K562 (cell line): ENCODE results near the gene CAMK2D. TPM values are rescaled to one million over a fixed set of nuclear protein-coding genes. Genes with fewer than 3 reads are reported as not detected.

Source experiments
- ATAC-seq: fragments of 200-7000 bp; cut with Tn5 transposase; 3 replicates; pipeline ENCODE4 v1.9.1; 2020; ENCODE audit warnings: moderate library complexity
- BruUV-seq: library from RNA; stranded (reverse); fragments of 400-500 nt; replicated peaks from 2 replicates; lab custom pipeline; 2021; lab: Mats Ljungman, UMichigan
- CTCF ChIA-PET: fragments of 300-600 bp; formaldehyde crosslinking; extraction: SDS; loops from one replicate; lab custom pipeline; 2021; ENCODE audit warnings: low intra/inter-chr PET ratio; lab: Yijun Ruan, JAX
- POLR2A ChIA-PET: fragments of 300-600, 350-650 bp; sonication (Branson Sonifier 250); formaldehyde crosslinking; extraction: SDS; loops from one replicate; lab custom pipeline; 2021; ENCODE audit warnings: antibody characterized with exemption, inconsistent platforms; lab: Yijun Ruan, JAX
- DNase-seq, 4 experiments: peaks; one replicate each; pipeline versions ENCODE4 v3.0.0 to v3.0.0-alpha.2; 2011 to 2018; ENCODE audit warnings: low spot score in 3 of 4, mixed read lengths in 3 of 4; ENCODE audit errors: extremely low read depth in 1 of 4
- FAIRE-seq: peaks from 2 replicates; lab custom pipeline; 2011; peaks lifted over from hg19 to GRCh38; lab: Jason Lieb, UNC
- H2AFZ ChIP-seq: 2 replicates; pipeline ENCODE4 v1.6.0; 2011; ENCODE audit warnings: low read depth, low read length, control low read depth, inconsistent platforms
- H3K27ac ChIP-seq: fragments of 200-600 bp; 3 replicates; pipeline ENCODE4 v1.8.0; 2011; ENCODE audit warnings: low read depth, mild to moderate bottlenecking, control low read depth, inconsistent platforms, low read length, moderate library complexity, mixed read lengths; ENCODE audit errors: extremely low read depth
- H3K27me3 ChIP-seq, 2 experiments: fragments of 300-600 bp in 1 of 2; 2 replicates in 1 of 2; 3 replicates in 1 of 2; pipeline versions ENCODE4 v1.6.0 to v1.8.0; 2011; ENCODE audit warnings: inconsistent platforms in 2 of 2, low read length in 2 of 2, mild to moderate bottlenecking in 1 of 2, mixed read lengths in 1 of 2, moderate library complexity in 1 of 2; ENCODE audit not compliant: control insufficient read depth in 2 of 2, insufficient read depth in 2 of 2
- H3K36me3 ChIP-seq: fragments of 300-600 bp; 3 replicates; pipeline ENCODE4 v1.8.0; 2011; ENCODE audit warnings: mild to moderate bottlenecking, low read length, inconsistent platforms; ENCODE audit not compliant: control insufficient read depth, insufficient read depth
- H3K4me1 ChIP-seq, 2 experiments: fragments of 200-600 bp in 1 of 2; replicated peaks in 1 of 2; 2 replicates in 1 of 2; 3 replicates in 1 of 2; pipeline versions ENCODE4 v1.5.1 to v1.8.0; 2011; ENCODE audit warnings: inconsistent platforms in 2 of 2, low read length in 2 of 2, mild to moderate bottlenecking in 1 of 2, mixed read lengths in 1 of 2, moderate library complexity in 1 of 2; ENCODE audit not compliant: control insufficient read depth in 2 of 2, insufficient read depth in 2 of 2
- H3K4me2 ChIP-seq: 2 replicates; pipeline ENCODE4 v1.6.1; 2011; ENCODE audit warnings: low read length, control low read depth, inconsistent platforms, mixed read lengths; ENCODE audit not compliant: insufficient read depth
- H3K4me3 ChIP-seq: fragments of 200-600 bp; sonication (generic), shearing (Covaris generic); 2 replicates; pipeline ENCODE4 v1.5.1; 2016; ENCODE audit warnings: control low read depth, inconsistent platforms
- H3K79me2 ChIP-seq: fragments of 200-600 bp; 3 replicates; pipeline ENCODE4 v1.8.0; 2011; ENCODE audit warnings: low read length, inconsistent platforms; ENCODE audit not compliant: control insufficient read depth, insufficient read depth
- H3K9ac ChIP-seq, 2 experiments: 2 replicates each; pipeline versions ENCODE4 v1.6.0 to v1.6.1; 2011; ENCODE audit warnings: low read depth in 2 of 2, low read length in 2 of 2, control low read depth in 1 of 2, inconsistent platforms in 1 of 2, mild to moderate bottlenecking in 1 of 2, mixed read lengths in 1 of 2; ENCODE audit not compliant: insufficient read depth in 1 of 2
- H3K9me1 ChIP-seq: one replicate; pipeline ENCODE4 v1.6.0; 2011; ENCODE audit warnings: inconsistent platforms, mild to moderate bottlenecking, low read length, moderate library complexity; ENCODE audit not compliant: control insufficient read depth, insufficient read depth
- H3K9me3 ChIP-seq: replicated peaks from 2 replicates; pipeline ENCODE4 v1.5.1; 2011; ENCODE audit warnings: low read depth, low read length, inconsistent platforms; ENCODE audit not compliant: control insufficient read depth, insufficient read depth
- H4K20me1 ChIP-seq: replicated peaks from 2 replicates; pipeline ENCODE4 v1.6.1; 2011; ENCODE audit warnings: low read length, inconsistent platforms, mixed read lengths; ENCODE audit not compliant: control insufficient read depth, insufficient read depth
- CTCF ChIP-seq, 3 experiments: IDR thresholded peaks in 2 of 3; conservative IDR thresholded peaks in 1 of 3; 2 replicates each; pipeline ENCODE4 v1.5.1; 2011 to 2012; ENCODE audit warnings: low read length in 3 of 3, mild to moderate bottlenecking in 3 of 3, control low read depth in 2 of 3, improper control_type of control experiment in 1 of 3, inconsistent platforms in 1 of 3, low read depth in 1 of 3, mixed read lengths in 1 of 3, moderate library complexity in 1 of 3; ENCODE audit not compliant: insufficient read depth in 2 of 3
- GABPA ChIP-seq: fragments of 200-800 bp; sonication (Bioruptor generic); conservative IDR thresholded peaks from 2 replicates; pipeline ENCODE4 v1.6.1; 2016; ENCODE audit warnings: low read depth, missing genetic modification characterization, missing compliant biosample characterization
- HMBOX1 ChIP-seq: sonication (generic); IDR thresholded peaks from 2 replicates; pipeline ENCODE4 v1.6.1; 2016
- HNRNPH1 ChIP-seq: fragments of 200-400 bp; formaldehyde crosslinking; optimal IDR thresholded peaks from 2 replicates; pipeline ENCODE3; 2017; ENCODE audit warnings: low read depth, mild to moderate bottlenecking, low read length, moderate library complexity
- NCOR1 ChIP-seq: fragments of 450-650 bp; IDR thresholded peaks from 2 replicates; pipeline ENCODE4 v1.6.1; 2016; ENCODE audit warnings: mild to moderate bottlenecking, moderate library complexity
- RBM34 ChIP-seq: fragments of 200-400 bp; formaldehyde crosslinking; IDR thresholded peaks from 2 replicates; pipeline ENCODE4 v1.6.1; 2018; ENCODE audit warnings: low read length, borderline replicate concordance; ENCODE audit not compliant: insufficient read depth
- SIX5 ChIP-seq, 2 experiments: IDR thresholded peaks; 2 replicates each; pipeline ENCODE4 v1.6.1; 2011; ENCODE audit warnings: low read length in 2 of 2, borderline replicate concordance in 1 of 2, low read depth in 1 of 2, mild to moderate bottlenecking in 1 of 2, moderate library complexity in 1 of 2; ENCODE audit not compliant: insufficient read depth in 1 of 2
- WGBS: fragments of 100-300 bp; shearing (Covaris generic); methylation state at CpG from one replicate; pipeline ENCODE4 v1.1.6; 2016; ENCODE audit warnings: low coverage, mixed read lengths; ENCODE audit not compliant: insufficient coverage; ENCODE audit errors: missing lambda C conversion rate; 5-methylcytosine and 5-hydroxymethylcytosine counted together
- in situ Hi-C: fragments of 300-500 bp; cut with MboI; formaldehyde crosslinking; loops from 4 replicates; pipeline ENCODE4 v1.15.0; 2018; ENCODE audit warnings: inconsistent platforms, mixed read lengths
- intact Hi-C: fragments of 100-400 bp; cut with micrococcal nuclease; formaldehyde crosslinking; loops from 2 replicates; pipeline ENCODE4 v1.14.2; 2022
- polyA plus RNA-seq, 8 experiments: library from polyadenylated mRNA; depleted of rRNA in 4 of 8; stranded (reverse) in 5 of 8; unstranded in 3 of 8; fragments of >200 nt; fragmentation: Nextera tagmentation in 2 of 8; fragmentation: Illumina TruSeq in 1 of 8; extraction: Ambion mirVana in 2 of 8; extraction: Trizol in 1 of 8; gene quantifications; 2 replicates each; pipeline versions ENCODE4 v1.2.1 to v1.2.3, GENCODE V29; 2011 to 2014; ENCODE audit warnings: inconsistent platforms in 1 of 8, missing spikeins in 1 of 8
- total RNA-seq, 7 experiments: library from RNA; depleted of rRNA in 6 of 7; stranded (reverse); fragments of >200 nt in 6 of 7; fragmentation: Illumina TruSeq in 2 of 7; extraction: Trizol in 2 of 7; gene quantifications; 2 replicates each; pipeline versions ENCODE4 v1.2.1 to v1.2.3, GENCODE V29; 2011 to 2021; ENCODE audit warnings: low replicate concordance in 1 of 7
- TF ChIP-seq, protein P1 (sequence below): fragments of 250-450 bp; sonication (Bioruptor Pico); IDR thresholded peaks from 2 replicates; pipeline ENCODE4 v1.4.0; 2020
- TF ChIP-seq, protein P2 (sequence below): fragments of 250-450 bp; sonication (Bioruptor Pico); IDR thresholded peaks from 2 replicates; pipeline ENCODE4 v1.8.0; 2021; ENCODE audit warnings: mild to moderate bottlenecking, moderate library complexity
- TF ChIP-seq, protein P3 (sequence below): fragments of 200-800 bp; sonication (Bioruptor generic); IDR thresholded peaks from 2 replicates; pipeline ENCODE4 v1.6.1; 2017; ENCODE audit warnings: missing genetic modification characterization, missing compliant biosample characterization

Gene CAMK2D
- total and polyA plus RNA-seq, 9 of the 15 experiments (the other 6 are each of a cell fraction or from before 2014, with no cell fraction given) = 0.01 to 0.33 (median 0.04) TPM; not detected in 2

DNA sequence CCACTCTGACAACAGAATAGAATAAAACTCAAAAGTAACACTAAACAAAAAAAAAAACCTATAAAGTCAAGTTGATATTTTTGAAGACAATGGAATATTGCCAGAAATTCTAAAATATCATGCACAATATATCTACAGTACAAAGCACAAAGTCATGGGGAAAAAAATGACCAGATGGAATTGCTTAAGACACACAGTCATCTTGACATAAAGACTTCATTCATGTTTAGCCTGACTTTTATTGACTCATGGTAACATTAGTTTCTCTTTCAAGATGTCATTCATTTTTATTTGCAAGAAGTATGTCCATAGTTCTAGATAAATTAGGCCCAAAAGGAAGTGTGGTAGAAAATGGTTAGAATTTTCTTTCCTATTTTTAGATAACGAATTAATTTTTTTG lies 259.1 kb downstream of the CAMK2D start:
- DNase-seq (no peak), ATAC-seq (no peak), FAIRE-seq (no peak)
- no peak overlapping the region for H3K9ac ChIP-seq
- no peaks in the 10 kb centered on the region for H3K27me3 ChIP-seq
- intact Hi-C loops (no loop called here), in situ Hi-C loops (no loop called here)
- CTCF ChIA-PET = no interaction called here
- POLR2A ChIA-PET = no interaction called here
- WGBS = 0% methylated on average over 1 of the region's 1 CpG
- H3K36me3 ChIP-seq = no peaks in the 10 kb centered on the region
- H3K4me1 ChIP-seq = no peaks in the 10 kb centered on the region
- H3K4me3 ChIP-seq = no peak overlapping the region
- no peaks in the 10 kb centered on the region for H3K79me2 ChIP-seq
- H4K20me1 ChIP-seq = no peaks in the 10 kb centered on the region
- no peaks in the 10 kb centered on the region for H3K9me1 ChIP-seq
- no TSS peak for BruUV-seq
- no peak overlapping the region for H2AFZ ChIP-seq
- no peaks in the 10 kb centered on the region for H3K9me3 ChIP-seq
- no peak overlapping the region for H3K4me2 ChIP-seq
- H3K27ac ChIP-seq = no peak overlapping the region
- TF ChIP-seq, protein P1, sequence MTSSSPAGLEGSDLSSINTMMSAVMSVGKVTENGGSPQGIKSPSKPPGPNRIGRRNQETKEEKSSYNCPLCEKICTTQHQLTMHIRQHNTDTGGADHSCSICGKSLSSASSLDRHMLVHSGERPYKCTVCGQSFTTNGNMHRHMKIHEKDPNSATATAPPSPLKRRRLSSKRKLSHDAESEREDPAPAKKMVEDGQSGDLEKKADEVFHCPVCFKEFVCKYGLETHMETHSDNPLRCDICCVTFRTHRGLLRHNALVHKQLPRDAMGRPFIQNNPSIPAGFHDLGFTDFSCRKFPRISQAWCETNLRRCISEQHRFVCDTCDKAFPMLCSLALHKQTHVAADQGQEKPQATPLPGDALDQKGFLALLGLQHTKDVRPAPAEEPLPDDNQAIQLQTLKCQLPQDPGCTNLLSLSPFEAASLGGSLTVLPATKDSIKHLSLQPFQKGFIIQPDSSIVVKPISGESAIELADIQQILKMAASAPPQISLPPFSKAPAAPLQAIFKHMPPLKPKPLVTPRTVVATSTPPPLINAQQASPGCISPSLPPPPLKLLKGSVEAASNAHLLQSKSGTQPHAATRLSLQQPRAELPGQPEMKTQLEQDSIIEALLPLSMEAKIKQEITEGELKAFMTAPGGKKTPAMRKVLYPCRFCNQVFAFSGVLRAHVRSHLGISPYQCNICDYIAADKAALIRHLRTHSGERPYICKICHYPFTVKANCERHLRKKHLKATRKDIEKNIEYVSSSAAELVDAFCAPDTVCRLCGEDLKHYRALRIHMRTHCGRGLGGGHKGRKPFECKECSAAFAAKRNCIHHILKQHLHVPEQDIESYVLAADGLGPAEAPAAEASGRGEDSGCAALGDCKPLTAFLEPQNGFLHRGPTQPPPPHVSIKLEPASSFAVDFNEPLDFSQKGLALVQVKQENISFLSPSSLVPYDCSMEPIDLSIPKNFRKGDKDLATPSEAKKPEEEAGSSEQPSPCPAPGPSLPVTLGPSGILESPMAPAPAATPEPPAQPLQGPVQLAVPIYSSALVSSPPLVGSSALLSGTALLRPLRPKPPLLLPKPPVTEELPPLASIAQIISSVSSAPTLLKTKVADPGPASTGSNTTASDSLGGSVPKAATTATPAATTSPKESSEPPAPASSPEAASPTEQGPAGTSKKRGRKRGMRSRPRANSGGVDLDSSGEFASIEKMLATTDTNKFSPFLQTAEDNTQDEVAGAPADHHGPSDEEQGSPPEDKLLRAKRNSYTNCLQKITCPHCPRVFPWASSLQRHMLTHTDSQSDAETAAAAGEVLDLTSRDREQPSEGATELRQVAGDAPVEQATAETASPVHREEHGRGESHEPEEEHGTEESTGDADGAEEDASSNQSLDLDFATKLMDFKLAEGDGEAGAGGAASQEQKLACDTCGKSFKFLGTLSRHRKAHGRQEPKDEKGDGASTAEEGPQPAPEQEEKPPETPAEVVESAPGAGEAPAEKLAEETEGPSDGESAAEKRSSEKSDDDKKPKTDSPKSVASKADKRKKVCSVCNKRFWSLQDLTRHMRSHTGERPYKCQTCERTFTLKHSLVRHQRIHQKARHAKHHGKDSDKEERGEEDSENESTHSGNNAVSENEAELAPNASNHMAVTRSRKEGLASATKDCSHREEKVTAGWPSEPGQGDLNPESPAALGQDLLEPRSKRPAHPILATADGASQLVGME (CRISPR knock-in tag) = no peak
- no peak for TF ChIP-seq CTCF (IDR thresholded peaks at IDR 0.05 in 2 of 3, conservative IDR thresholded peaks at IDR 0.05 in 1 of 3; ENCODE audit: insufficient read depth in 2 of 3, low read depth in 1 of 3, low read length in 3 of 3)
- TF ChIP-seq RBM34 = no peak
- TF ChIP-seq GABPA (tag) = no peak
- no peak for TF ChIP-seq SIX5 (IDR thresholded peaks at IDR 0.05; ENCODE audit: borderline replicate concordance in 1 of 2, insufficient read depth in 1 of 2, low read depth in 1 of 2, low read length in 2 of 2)
- TF ChIP-seq, protein P2, sequence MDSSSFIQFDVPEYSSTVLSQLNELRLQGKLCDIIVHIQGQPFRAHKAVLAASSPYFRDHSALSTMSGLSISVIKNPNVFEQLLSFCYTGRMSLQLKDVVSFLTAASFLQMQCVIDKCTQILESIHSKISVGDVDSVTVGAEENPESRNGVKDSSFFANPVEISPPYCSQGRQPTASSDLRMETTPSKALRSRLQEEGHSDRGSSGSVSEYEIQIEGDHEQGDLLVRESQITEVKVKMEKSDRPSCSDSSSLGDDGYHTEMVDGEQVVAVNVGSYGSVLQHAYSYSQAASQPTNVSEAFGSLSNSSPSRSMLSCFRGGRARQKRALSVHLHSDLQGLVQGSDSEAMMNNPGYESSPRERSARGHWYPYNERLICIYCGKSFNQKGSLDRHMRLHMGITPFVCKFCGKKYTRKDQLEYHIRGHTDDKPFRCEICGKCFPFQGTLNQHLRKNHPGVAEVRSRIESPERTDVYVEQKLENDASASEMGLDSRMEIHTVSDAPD = no peak
- TF ChIP-seq NCOR1 = no peak
- TF ChIP-seq, protein P3, sequence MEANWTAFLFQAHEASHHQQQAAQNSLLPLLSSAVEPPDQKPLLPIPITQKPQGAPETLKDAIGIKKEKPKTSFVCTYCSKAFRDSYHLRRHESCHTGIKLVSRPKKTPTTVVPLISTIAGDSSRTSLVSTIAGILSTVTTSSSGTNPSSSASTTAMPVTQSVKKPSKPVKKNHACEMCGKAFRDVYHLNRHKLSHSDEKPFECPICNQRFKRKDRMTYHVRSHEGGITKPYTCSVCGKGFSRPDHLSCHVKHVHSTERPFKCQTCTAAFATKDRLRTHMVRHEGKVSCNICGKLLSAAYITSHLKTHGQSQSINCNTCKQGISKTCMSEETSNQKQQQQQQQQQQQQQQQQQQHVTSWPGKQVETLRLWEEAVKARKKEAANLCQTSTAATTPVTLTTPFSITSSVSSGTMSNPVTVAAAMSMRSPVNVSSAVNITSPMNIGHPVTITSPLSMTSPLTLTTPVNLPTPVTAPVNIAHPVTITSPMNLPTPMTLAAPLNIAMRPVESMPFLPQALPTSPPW (CRISPR knock-in tag) = no peak
- TF ChIP-seq HMBOX1 = no peak
- no peak for TF ChIP-seq HNRNPH1
